ENCODE data around the gene CACNG4. TPM values are rescaled to one million over a fixed set of nuclear protein-coding genes. Genes with fewer than 3 reads are reported as not detected.

Gene CACNG4
- total RNA-seq, 4 donors from 2014 or later, result 0.56 to 2.2 (median 1.1) TPM; not detected in 1

DNA sequence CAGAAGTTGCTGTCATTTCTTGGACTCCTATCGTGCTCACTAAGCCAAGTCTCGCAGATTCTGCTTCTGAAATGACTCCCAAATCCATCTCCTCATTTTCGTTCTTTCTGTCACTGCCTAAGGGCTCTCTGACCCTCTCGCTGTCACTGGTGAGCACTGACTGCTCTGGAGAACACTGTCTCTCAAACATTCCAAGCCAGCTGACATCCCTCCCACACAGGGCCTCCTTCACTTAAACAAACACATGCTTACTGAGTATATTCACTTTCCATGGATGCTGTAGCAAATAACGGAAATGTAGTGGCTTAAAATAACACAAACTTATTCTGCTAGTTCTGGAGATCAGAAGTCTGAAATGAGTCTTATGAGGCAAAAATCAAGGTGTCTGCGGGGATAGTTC lies 98.6 kb downstream of the CACNG4 start:
- TF ChIP-seq, protein P1, sequence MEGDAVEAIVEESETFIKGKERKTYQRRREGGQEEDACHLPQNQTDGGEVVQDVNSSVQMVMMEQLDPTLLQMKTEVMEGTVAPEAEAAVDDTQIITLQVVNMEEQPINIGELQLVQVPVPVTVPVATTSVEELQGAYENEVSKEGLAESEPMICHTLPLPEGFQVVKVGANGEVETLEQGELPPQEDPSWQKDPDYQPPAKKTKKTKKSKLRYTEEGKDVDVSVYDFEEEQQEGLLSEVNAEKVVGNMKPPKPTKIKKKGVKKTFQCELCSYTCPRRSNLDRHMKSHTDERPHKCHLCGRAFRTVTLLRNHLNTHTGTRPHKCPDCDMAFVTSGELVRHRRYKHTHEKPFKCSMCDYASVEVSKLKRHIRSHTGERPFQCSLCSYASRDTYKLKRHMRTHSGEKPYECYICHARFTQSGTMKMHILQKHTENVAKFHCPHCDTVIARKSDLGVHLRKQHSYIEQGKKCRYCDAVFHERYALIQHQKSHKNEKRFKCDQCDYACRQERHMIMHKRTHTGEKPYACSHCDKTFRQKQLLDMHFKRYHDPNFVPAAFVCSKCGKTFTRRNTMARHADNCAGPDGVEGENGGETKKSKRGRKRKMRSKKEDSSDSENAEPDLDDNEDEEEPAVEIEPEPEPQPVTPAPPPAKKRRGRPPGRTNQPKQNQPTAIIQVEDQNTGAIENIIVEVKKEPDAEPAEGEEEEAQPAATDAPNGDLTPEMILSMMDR (IDR thresholded peaks at IDR 0.05), result no peak
- DNase-seq (ENCODE audit: low spot score) (no peak), ATAC-seq (ENCODE audit: low FRiP score) (no peak)

DNA sequence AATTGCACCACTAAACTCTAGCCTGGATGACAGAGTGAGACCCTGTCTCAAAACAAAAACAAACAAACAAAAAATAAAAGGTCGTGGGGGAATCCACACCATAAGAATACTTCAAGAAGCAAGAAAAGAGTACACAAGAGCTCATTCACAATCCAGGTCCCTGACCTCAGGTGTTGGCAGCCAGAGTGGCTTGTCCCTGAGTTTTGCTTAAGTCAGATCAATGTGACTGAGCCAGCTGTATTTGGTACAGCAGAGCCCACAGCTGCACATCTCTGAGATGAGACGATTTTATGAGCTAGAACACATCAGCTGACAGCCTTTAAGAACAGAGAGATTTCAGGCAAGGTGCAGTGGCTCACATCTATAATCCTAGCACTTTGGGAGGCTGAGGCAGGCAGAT lies 102.2 kb downstream of the CACNG4 start:
- DNase-seq (ENCODE audit: low spot score) (no peak), ATAC-seq (ENCODE audit: low FRiP score) (no peak)
- TF ChIP-seq, protein P1 (IDR thresholded peaks at IDR 0.05), result no peak

DNA sequence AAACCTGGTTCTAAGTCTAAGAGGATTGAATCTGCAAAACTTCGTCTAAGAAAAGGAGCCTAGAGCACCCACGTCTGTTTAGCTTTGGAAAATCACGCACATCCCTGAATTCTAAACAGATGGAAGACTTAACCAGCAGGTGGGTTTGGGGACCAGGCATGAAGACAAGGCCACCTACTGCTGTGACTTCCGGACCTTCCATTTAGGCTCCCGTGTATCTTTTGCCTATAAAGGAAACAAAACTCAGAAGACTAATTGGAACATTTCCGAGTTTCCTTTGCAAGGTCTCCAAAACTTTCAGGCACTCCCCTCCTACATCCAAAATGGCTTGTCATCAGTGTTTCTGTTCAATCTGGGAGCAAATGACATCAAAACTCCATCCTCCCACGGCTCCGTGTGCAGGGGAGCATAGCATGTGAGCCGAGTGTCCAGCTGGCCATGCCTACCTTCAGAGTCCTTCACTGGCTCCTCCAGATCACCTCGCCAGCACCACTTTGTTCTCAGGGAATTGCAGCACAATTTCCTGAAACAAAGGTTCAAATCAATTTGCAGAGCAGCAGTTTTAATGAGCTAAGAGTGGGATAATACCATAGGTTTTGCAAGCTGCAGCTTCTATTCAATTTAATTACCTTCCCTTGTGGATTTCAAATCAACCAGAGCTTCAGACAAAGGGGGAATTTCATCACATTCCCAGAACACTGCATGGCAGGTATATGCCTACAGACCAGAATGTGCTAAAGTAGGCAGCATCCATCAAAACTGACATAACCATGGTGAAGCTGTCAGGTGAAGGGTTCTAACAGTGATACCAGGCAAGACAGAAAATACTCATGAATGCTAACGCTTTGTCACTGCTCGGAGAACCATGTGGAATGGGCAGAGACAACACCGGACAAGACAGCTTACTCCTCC lies 103.3 kb downstream of the CACNG4 start:
- ATAC-seq (ENCODE audit: low FRiP score) (no peak), DNase-seq (ENCODE audit: low spot score) (no peak)
- TF ChIP-seq, protein P1 (IDR thresholded peaks at IDR 0.05), result no peak

DNA sequence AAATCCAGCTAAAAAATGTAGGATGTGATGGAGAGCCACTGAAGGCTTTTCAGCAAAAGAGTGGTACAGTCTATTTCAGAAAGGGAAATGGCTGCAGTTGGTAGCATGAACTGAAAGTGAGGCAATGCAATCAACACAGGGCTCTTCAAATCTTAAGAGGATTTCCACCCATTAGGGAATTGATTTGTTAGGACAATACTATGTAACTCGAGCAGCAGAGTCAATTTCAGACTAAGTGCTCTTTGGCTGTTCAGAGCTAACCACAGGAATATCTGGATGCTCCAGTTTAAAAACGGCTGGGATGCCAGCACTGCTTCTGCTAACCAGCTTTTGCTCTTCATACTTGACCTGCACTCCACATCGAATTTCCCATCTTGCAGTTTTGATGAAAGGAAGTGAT lies 104.5 kb downstream of the CACNG4 start:
- ATAC-seq (ENCODE audit: low FRiP score) (no peak), DNase-seq (ENCODE audit: low spot score) (no peak)
- TF ChIP-seq, protein P1 (IDR thresholded peaks at IDR 0.05), result no peak

DNA sequence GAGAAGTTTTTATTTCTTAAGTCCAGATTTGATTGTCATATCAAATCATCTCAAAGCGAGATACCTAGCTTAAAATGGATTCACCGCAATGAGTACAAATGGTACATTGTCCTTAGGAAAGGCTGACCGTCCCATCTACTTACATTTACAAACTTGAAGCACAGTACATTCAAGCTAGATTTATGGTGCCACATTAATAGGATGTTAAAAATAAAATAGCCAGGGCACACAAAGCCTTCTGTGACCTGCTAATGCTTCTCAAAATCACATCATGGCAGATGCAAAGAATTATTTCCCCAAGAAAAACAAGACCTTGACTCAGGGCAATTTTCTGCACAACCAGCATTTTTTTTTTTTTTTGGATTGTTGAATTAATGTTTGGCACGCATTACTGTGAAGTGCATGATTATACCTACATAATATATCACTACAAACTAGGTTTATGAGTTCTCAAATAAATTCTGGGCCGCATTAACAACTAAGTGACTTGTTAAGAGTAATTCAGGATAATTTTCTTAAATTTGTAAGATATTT lies 105.2 kb downstream of the CACNG4 start:
- DNase-seq (ENCODE audit: low spot score) (no peak), ATAC-seq (ENCODE audit: low FRiP score) (no peak)
- TF ChIP-seq, protein P1 (IDR thresholded peaks at IDR 0.05), result no peak

DNA sequence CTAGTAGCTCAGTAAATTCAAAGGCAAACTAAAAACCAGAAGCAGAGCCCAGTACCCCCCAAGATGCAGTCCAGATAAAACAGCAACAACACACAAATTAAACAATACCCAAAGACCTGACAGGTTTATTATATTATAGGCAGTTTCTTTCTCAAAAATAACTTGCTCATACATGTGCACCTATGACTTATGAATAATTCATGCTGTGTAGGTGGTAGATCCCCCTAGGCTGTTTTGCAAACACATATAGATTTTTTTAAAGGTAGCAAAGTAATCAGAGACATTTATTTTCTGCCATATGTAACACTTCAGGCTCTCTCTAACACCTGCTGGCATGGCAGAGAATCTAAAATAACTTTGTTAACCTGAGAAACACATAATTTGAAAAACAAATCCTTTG lies 107.1 kb downstream of the CACNG4 start:
- TF ChIP-seq, protein P1 (IDR thresholded peaks at IDR 0.05), result no peak
- ATAC-seq (ENCODE audit: low FRiP score) (no peak), DNase-seq (ENCODE audit: low spot score) (no peak)

DNA sequence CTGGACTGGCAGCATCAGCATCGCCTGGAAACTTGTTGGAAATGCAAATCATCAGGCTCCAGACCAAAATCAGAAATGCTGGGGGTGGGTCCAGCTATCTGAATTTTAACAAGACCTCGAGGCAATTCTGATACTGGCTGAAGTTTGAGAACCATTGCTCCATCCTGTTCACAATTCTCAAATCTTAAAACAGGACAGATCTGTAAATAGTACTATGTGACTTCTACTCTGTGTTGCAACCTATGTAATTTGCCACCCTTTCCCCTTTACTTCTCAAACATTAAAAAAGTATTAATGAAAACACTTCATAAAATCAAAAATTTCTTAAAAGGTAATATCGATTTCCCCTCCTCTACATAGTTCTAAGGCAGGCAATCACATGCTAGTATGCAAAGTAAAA lies 108.4 kb downstream of the CACNG4 start:
- no peak for ATAC-seq (ENCODE audit: low FRiP score)
- TF ChIP-seq, protein P1 (IDR thresholded peaks at IDR 0.05), result no peak
- DNase-seq (ENCODE audit: low spot score), result no peak
